Measurements from ENCODE around the gene WNT5A.

WNT5A gene

GRCh38 chr3:55482496-55483195 is 4.5 kb downstream of the WNT5A start:
- DNase-seq (ENCODE audit: low read depth in 4 of 4, low spot score in 1 of 4), result no peak

- DNase-seq (ENCODE audit: low read depth in 4 of 4, low spot score in 1 of 4), result no peak
Observed at GRCh38 chr3:55481744-55482495, 5.2 kb downstream of the WNT5A start.

- no peak for DNase-seq (ENCODE audit: low read depth in 4 of 4, low spot score in 1 of 4)
Observed at GRCh38 chr3:55480911-55481743, 6.0 kb downstream of the WNT5A start.

GRCh38 chr3:55477306-55478303 is 9.5 kb downstream of the WNT5A start:
- no peak for DNase-seq (ENCODE audit: low read depth in 4 of 4, low spot score in 1 of 4)

- DNase-seq (ENCODE audit: low read depth in 4 of 4, low spot score in 1 of 4), result no peak
Observed at GRCh38 chr3:55476515-55476914, 10.6 kb downstream of the WNT5A start.

- DNase-seq (ENCODE audit: low read depth in 4 of 4, low spot score in 1 of 4), result no peak
Observed at GRCh38 chr3:55474213-55474632, 12.9 kb downstream of the WNT5A start.

GRCh38 chr3:55473788-55474187 is 13.3 kb downstream of the WNT5A start:
- DNase-seq (ENCODE audit: low read depth in 4 of 4, low spot score in 1 of 4), result no peak

GRCh38 chr3:55471522-55472280 is 15.4 kb downstream of the WNT5A start:
- no peak for DNase-seq (ENCODE audit: low read depth in 4 of 4, low spot score in 1 of 4)

GRCh38 chr3:55471084-55471483 is 16.0 kb downstream of the WNT5A start:
- DNase-seq (ENCODE audit: low read depth in 4 of 4, low spot score in 1 of 4), result no peak

GRCh38 chr3:55469957-55470526 is 17.1 kb downstream of the WNT5A start:
- DNase-seq (ENCODE audit: low read depth in 4 of 4, low spot score in 1 of 4), result no peak

GRCh38 chr3:55468251-55468650 is 18.9 kb downstream of the WNT5A start:
- no peak for DNase-seq (ENCODE audit: low read depth in 4 of 4, low spot score in 1 of 4)

GRCh38 chr3:55467099-55467498 is 20.0 kb downstream of the WNT5A start:
- DNase-seq (ENCODE audit: low read depth in 4 of 4, low spot score in 1 of 4), result no peak

- DNase-seq (ENCODE audit: low read depth in 4 of 4, low spot score in 1 of 4), result no peak
Observed at GRCh38 chr3:55466526-55466925, 20.6 kb downstream of the WNT5A start.

- no peak for DNase-seq (ENCODE audit: low read depth in 4 of 4, low spot score in 1 of 4)
Observed at GRCh38 chr3:55461896-55462295, 25.2 kb downstream of the WNT5A start.

GRCh38 chr3:55459838-55460237 is 27.3 kb downstream of the WNT5A start:
- DNase-seq (ENCODE audit: low read depth in 4 of 4, low spot score in 1 of 4), result no peak

GRCh38 chr3:55458181-55458790 is 28.8 kb downstream of the WNT5A start:
- DNase-seq (ENCODE audit: low read depth in 4 of 4, low spot score in 1 of 4), result no peak

- no peak for DNase-seq (ENCODE audit: low read depth in 4 of 4, low spot score in 1 of 4)
Observed at GRCh38 chr3:55455915-55456314, 31.2 kb downstream of the WNT5A start.

GRCh38 chr3:55454611-55455010 is 32.5 kb downstream of the WNT5A start:
- DNase-seq (ENCODE audit: low read depth in 4 of 4, low spot score in 1 of 4), result no peak

GRCh38 chr3:55453886-55454496 is 33.1 kb downstream of the WNT5A start:
- no peak for DNase-seq (ENCODE audit: low read depth in 4 of 4, low spot score in 1 of 4)
